NAMALWA (cell line): ENCODE data around the gene SLC44A4.
"Not testable (repeated sequence)": the region's sequence is repeated elsewhere in the genome, so short reads cannot be mapped to it uniquely, and the experiment has no call there.

ENCODE experiments used
- DNase-seq: peaks from one replicate; pipeline ENCODE4 v3.0.0-alpha.2; 2015; ENCODE audit warnings: low spot score

The SLC44A4 gene

GRCh38 chr6:31879901-31880300 lies 1.1 kb upstream of the SLC44A4 start:
- no peak for DNase-seq

DNA sequence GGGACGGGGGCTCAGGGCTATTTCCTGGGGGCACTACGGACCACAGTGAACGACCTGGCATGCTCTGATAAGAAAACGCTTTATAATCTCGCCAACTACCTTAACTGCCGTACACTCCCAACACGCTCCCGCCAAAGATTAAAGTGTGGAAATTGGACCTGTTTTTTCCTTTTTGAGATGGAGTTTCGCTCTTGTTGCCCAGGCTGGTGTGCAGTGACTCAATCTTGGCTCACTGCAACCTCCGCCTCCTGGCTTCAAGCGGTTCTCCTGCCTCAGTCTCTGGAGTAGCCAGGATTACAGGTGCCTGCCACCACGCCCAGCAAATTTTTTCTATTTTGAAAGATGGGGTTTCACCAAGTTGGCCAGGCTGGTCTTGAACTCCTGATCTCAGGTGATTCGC lies 346 bp upstream of the SLC44A4 start:
- DNase-seq = no peak

DNA sequence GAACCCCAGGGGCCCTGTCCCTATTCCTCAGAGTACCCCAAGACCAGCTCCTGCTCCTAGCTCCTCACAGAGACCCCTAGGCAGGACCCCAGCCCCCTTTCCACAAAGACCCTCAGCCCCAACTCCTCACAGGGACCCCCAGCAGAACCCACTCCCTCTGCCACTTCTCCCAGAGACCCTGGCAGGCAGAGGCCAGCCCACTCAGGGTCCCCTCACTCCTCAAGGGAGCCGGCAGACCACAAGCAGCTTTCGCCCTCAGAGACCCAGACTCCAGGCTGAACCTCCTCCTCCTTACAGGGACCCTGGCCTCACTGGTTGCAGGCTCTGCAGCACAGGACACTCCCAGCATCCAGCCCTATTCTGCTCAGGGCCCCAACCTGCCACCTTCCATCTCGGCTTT lies 575 bp downstream of the SLC44A4 start:
- DNase-seq = no peak

- DNase-seq = no peak
Measured at GRCh38 chr6:31877651-31878161, 1.1 kb downstream of the SLC44A4 start.

- no peak for DNase-seq
Measured at GRCh38 chr6:31877125-31877650, 1.6 kb downstream of the SLC44A4 start.

DNA sequence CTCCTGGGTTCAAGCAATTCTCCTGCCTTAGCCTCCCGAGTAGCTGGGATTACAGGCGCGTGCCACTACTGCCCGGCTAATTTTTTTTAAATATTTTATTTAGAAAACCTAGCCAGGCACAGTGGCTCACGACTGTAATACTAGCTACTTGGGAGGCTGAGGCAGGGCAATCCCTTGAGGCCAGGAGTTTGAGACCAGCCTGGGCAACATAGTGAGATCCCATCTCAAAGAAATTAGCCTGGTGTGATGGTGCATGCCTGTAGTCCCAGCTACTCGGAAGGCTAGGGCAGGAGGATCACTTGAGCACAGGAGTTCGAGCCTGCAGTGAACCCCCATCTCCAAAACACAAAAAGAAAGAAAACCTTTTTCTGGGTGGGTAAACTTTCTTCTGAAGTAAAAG lies 2.4 kb downstream of the SLC44A4 start:
- no peak for DNase-seq

- DNase-seq = no peak
Measured at GRCh38 chr6:31875877-31876276, 2.9 kb downstream of the SLC44A4 start.

- no peak for DNase-seq
Measured at GRCh38 chr6:31874836-31875572, 3.8 kb downstream of the SLC44A4 start.

DNA sequence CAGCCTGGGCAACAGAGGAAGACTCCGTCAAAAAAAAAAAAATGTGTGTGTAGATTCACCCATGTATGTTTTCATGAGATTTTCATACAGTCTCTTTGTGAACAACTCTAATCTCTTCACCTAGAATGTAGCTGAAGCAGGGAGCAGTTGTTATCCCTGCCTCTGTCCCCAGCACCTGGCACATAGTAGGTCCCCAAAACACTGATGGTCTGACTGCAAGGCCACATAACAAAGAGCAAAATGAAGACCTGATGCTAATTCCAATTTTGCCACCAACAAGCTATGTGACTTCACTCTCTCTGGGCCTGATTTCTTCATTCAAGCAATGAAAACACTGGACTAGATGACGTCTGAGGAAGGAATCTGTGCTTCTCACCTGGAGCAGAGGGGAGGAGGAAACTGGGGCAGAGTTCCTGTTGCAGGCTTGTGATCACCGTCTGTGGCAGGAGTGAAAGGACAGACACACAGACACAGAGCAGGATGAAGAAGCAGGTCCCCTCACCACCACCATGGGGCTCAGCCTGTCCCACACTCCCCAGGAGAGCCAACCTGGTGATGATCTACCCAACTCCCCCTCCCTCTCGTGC lies 4.6 kb downstream of the SLC44A4 start:
- DNase-seq = no peak

DNA sequence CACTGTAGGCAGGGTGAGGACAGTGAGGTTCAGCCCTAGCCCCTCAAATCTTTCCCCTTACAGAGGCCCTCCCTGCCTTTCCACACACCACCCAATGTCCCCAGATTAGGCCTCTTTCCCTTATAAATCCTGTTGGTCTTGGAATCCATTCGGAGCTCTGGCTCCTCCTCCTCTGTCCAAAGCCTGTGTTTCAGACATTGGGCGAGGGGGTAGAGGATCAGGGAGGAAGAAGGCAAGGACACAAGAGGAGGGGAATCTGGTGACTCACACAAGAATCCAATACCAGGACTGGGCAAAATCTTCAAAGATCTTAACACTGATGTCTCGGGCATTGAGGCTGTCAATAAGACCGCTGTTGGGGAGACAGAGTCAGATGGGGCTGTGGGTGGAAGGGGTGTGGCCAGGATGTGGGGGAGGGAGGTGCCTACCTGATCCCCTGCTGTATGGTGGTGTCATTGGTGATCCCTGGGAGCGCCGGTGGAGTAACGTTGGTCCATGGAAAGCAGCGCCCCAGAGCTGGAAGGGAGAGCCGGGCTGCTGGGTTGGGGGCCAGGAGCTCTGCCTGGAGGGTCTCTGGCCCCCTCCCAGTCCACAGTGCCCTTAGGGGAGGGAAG lies 7.6 kb downstream of the SLC44A4 start:
- DNase-seq = no peak

DNA sequence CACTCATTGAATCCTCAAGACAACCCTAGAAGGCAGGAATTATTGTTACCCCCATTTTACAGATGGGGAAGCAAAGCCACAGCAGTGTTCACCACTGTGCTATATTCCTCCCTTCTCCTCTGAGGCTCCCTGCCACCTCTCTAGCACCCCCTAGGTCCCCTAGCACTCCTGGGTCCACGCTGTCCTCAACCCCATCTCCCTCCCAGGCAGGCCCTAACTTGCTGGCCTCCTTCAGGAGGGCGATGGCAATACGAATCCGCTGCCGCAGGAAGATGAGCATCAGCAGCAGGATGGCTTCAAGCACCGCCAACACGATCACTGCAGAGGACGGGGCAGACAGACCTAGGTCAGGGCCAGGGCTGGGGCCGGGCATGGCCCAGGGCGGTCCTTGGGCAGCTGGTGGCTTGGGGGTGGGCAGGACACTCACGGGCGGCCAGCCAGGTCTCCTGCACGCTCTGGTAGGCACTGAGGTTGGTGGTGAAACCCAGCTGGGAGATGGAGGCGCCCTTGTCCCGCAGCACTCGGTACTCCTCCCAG lies 8.3 kb downstream of the SLC44A4 start:
- no peak for DNase-seq

GRCh38 chr6:31869343-31869742 lies 9.5 kb downstream of the SLC44A4 start:
- no peak for DNase-seq

GRCh38 chr6:31868658-31868971 lies 10.2 kb downstream of the SLC44A4 start:
- not testable (repeated sequence) for DNase-seq

GRCh38 chr6:31865205-31866118 lies 13.3 kb downstream of the SLC44A4 start:
- no peak for DNase-seq

DNA sequence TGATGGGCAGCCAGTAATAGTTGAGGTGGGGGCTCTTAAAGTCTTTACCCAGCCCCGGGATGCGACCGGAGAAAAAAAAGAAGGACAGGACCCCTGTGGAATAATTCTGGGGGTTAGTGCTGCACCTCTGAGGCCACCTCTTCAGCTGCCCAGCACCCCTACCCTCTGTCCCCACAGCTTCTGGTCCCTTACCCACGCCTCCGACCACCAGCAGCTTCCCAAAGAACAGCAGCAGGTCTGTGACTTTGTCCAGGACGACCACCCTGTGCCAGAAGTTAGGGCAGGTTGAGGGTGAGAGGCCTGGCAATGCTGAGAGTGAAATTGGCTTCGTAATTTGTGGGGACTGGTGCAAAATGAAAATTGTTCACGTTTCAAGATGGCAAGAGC lies 14.0 kb downstream of the SLC44A4 start:
- DNase-seq = no peak

GRCh38 chr6:31864123-31864562 lies 14.7 kb downstream of the SLC44A4 start:
- not testable (repeated sequence) for DNase-seq

DNA sequence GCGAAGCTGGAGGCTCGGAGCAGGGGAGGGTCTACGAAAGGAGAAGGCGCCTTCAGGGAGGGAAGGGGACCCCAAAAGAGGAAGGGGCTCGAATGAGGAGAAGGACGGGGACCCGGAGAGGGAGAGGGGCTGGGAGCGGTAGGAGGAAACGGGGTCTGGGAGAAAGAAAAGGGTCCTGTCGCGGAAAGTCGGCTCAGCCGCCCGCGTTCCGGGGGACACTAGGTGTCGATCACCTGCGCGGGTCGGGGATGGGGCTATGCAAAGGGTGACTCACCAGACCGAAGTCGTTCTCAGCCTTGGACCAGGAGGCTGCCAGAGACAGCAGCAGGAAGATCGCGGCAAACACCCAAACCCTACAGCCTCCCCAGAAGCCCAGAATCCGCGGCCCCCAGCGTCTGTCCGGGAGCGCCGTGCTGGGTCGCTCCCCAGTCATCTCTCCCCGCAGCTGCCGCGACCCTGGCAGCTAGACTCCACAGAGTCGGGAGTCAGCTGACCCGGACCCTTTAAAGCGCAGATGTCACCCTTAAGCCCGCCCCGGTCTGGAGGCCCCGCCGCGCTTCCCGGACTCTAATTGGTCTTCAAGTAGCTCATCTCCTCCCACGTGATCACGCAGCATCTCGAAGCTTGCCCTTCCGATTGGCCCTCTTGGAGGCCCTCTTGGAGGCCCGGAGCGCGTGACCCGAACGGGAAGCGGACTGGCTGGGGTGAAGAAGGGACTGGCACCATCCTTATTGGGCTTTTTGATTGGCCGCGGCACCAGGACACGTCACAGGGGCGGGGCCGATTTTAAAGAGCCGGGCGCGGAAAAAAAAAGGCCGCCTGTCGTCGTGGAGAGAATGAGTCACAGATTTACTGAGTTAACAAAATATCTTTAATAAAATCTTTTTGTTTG lies 16.2 kb downstream of the SLC44A4 start, which contains the start of gene NEU1:
Gene NEU1 (minus strand): TSS at position 478 of the 892 bp plus-strand sequence. CDS start 45 bp downstream, at position 433.
- DNase-seq = peak; percentile 100

- DNase-seq = no peak
Measured at GRCh38 chr6:31861919-31862343, 16.9 kb downstream of the SLC44A4 start.

DNA sequence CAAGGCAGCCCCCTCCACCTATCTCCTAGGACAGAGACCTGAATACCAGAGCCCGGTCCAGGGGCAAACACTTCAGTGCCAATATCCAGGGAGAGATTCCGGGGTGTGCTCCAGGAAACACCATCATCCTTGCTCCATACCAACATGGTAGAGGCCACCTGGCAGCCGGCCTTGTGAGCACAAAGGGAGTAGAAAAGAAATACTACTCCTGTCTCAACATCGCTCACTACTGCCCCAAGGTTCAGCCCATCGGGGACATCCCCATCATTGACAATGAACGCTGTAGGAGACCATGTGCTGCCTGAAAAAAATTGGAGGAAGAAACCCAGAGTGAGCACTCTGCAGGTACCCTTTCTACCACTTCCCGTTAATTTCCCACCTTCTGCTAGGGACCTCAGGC lies 17.6 kb downstream of the SLC44A4 start:
- DNase-seq = no peak

DNA sequence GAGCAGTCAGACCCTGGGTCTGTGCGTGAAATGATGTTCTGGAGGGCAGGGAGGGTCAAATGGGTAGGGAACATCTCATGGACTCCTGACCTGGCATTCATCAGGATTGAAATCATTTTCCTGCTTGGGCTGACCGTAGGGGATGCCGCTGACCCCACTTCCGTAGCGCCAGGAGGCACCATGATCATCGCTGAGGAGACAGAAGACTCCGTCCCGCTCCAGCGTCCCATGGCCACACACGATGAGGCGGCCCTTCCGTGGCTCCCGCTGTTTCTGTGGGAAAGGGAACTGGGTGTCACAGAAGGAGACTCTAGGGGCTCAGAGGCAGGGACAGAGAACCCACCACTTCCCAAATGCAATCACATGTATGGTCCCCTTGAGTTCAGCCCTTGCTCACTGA lies 18.4 kb downstream of the SLC44A4 start:
- DNase-seq = no peak

DNA sequence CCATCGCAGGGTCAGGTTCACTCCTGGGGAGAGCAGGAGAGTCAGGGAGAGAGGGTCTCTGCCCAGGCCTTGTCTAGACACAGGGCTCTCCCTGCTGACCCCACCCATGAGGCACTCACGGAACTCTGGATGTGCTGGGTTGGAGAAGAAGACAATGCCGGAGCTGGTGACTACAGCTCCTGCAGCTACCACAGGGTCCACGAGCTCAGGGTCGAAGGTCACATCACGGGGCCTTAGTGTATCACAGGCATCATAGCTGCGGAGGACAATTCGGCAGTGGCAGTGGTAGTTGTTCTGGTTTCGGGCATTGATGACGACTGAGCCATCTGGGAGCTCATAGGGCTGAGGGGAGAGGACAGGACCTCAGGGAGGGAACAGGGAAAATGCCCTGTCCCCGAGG lies 18.9 kb downstream of the SLC44A4 start:
- DNase-seq = no peak
